ENCODE results near the gene MTHFD1L.

Gene MTHFD1L

DNA sequence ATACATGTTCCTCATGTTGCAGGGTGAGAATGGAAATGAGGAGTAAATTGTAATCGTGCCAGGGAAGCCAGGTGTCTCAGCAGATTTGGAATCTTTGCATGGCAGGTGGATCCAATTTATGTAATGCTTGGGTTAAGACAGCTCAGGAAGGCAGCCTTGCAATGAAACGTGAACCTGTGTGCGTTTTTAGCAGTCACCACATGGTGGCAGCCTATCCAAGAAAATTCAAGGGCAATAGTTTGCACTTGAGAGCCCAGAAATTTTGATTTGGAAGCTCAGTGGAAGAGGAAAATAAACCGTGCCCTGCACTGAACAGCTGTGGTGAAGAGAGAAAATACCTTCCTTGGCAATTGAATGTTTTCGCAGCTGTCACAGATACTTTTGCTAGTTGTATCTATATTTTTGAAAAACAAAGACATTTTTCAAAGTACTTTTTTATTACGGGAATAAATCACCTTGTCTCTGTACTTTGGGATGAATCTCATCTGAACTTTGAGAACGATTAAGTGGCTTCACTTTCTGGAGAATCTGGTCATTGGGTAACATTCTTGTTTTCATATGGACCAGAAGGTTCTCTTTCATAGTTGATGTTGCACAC lies 26.5 kb downstream of the MTHFD1L start:
- no peaks in the 10 kb centered on the region for H3K36me3 ChIP-seq (ENCODE audit: control insufficient read depth, insufficient read depth, low read length)
- peak overlapping the region; percentile 3 for H3K4me2 ChIP-seq (ENCODE audit: low read length)
- no peaks in the 10 kb centered on the region for H3K4me1 ChIP-seq
- no peak overlapping the region for H2AFZ ChIP-seq
- no peaks in the 10 kb centered on the region for H3K79me2 ChIP-seq
- H3K27me3 ChIP-seq (ENCODE audit: control insufficient read depth, insufficient read depth, low read length): no peaks in the 10 kb centered on the region
- H3K27ac ChIP-seq: no peak overlapping the region
- H3K9me3 ChIP-seq (ENCODE audit: control insufficient read depth, low read length): no peaks in the 10 kb centered on the region
- H3K9ac ChIP-seq: no peak overlapping the region
- TF ChIP-seq, protein P1, sequence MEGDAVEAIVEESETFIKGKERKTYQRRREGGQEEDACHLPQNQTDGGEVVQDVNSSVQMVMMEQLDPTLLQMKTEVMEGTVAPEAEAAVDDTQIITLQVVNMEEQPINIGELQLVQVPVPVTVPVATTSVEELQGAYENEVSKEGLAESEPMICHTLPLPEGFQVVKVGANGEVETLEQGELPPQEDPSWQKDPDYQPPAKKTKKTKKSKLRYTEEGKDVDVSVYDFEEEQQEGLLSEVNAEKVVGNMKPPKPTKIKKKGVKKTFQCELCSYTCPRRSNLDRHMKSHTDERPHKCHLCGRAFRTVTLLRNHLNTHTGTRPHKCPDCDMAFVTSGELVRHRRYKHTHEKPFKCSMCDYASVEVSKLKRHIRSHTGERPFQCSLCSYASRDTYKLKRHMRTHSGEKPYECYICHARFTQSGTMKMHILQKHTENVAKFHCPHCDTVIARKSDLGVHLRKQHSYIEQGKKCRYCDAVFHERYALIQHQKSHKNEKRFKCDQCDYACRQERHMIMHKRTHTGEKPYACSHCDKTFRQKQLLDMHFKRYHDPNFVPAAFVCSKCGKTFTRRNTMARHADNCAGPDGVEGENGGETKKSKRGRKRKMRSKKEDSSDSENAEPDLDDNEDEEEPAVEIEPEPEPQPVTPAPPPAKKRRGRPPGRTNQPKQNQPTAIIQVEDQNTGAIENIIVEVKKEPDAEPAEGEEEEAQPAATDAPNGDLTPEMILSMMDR (IDR thresholded peaks at IDR 0.05): peak; percentile 86
- H3K4me3 ChIP-seq (ENCODE audit: low read depth, low read length): peak overlapping the region; percentile 0

- Histone ChIP-seq H3K27ac (no peak overlapping the region), H3K4me2 (ENCODE audit: low read length) (no peak overlapping the region), H3K9ac (no peak overlapping the region), H3K79me2 (no peaks in the 10 kb centered on the region), H2AFZ (no peak overlapping the region), H3K27me3 (ENCODE audit: control insufficient read depth, insufficient read depth, low read length) (no peaks in the 10 kb centered on the region), H3K4me3 (ENCODE audit: low read depth, low read length) (no peak overlapping the region), H3K9me3 (ENCODE audit: control insufficient read depth, low read length) (no peaks in the 10 kb centered on the region), H3K36me3 (ENCODE audit: control insufficient read depth, insufficient read depth, low read length) (no peaks in the 10 kb centered on the region), H3K4me1 (no peaks in the 10 kb centered on the region)
- TF ChIP-seq, protein P1 (IDR thresholded peaks at IDR 0.05): no peak
Measured at GRCh38 chr6:150894191-150894744, 28.8 kb downstream of the MTHFD1L start.

- H3K27ac ChIP-seq: no peak overlapping the region
- H3K36me3 ChIP-seq (ENCODE audit: control insufficient read depth, insufficient read depth, low read length): no peaks in the 10 kb centered on the region
- TF ChIP-seq, protein P1 (IDR thresholded peaks at IDR 0.05): no peak
- H3K9me3 ChIP-seq (ENCODE audit: control insufficient read depth, low read length): no peaks in the 10 kb centered on the region
- H3K9ac ChIP-seq: no peak overlapping the region
- no peak overlapping the region for H3K4me2 ChIP-seq (ENCODE audit: low read length)
- no peak overlapping the region for H2AFZ ChIP-seq
- H3K4me1 ChIP-seq: no peaks in the 10 kb centered on the region
- no peaks in the 10 kb centered on the region for H3K27me3 ChIP-seq (ENCODE audit: control insufficient read depth, insufficient read depth, low read length)
- H3K4me3 ChIP-seq (ENCODE audit: low read depth, low read length): no peak overlapping the region
- H3K79me2 ChIP-seq: no peaks in the 10 kb centered on the region
Measured at GRCh38 chr6:150894935-150895552, 29.5 kb downstream of the MTHFD1L start.

DNA sequence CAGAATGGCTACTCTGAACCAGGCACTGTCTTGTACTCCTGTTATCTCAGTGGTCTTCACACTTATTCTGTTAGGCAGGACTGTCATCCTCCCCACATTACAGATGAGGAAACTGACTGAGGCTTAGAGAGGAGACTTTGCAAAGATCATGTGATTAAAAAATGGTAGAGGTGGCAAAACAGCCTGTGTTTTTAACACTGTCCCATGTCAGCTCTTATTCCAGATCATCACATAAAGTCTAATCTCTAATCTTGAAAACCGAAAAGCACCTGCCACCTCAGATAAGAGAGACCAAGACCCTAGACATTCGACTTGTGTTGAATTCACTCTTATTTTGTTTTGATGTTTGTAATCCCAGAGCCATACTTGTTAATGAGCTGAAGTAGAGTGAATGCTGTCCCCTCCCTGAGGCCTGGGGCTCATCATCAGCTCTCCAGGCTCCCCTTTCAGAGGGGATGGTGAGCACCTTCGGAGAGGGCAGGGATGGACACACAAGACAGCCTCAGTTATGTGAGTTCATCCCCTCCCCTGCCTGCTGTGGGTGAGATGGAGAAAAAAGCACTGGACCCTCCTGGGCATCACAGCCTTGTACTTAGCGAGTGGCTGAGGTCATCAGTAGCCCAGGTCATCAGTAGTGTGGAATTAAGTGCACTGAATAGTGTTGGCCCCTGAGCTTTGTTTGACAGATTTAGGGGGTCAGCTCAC lies 30.6 kb downstream of the MTHFD1L start:
- H2AFZ ChIP-seq: no peak overlapping the region
- no peak overlapping the region for H3K9ac ChIP-seq
- TF ChIP-seq, protein P1 (IDR thresholded peaks at IDR 0.05): no peak

More for the DNA sequence above, 30.6 kb downstream of the MTHFD1L start:
- no peak overlapping the region for H3K27ac ChIP-seq
- no peaks in the 10 kb centered on the region for H3K4me1 ChIP-seq
- H3K27me3 ChIP-seq (ENCODE audit: control insufficient read depth, insufficient read depth, low read length): no peaks in the 10 kb centered on the region
- no peak overlapping the region for H3K4me2 ChIP-seq (ENCODE audit: low read length)
- H3K36me3 ChIP-seq (ENCODE audit: control insufficient read depth, insufficient read depth, low read length): no peaks in the 10 kb centered on the region
- no peaks in the 10 kb centered on the region for H3K79me2 ChIP-seq
- no peaks in the 10 kb centered on the region for H3K9me3 ChIP-seq (ENCODE audit: control insufficient read depth, low read length)
- H3K4me3 ChIP-seq (ENCODE audit: low read depth, low read length): no peak overlapping the region

Measured in parathyroid adenoma (tissue), 2 donors.